ENCODE measurements around the gene AP2A1. TPM values are rescaled to one million over a fixed set of nuclear protein-coding genes. Genes with fewer than 3 reads are reported as not detected.

Gene AP2A1
- total and polyA plus RNA-seq, 2 donors (not counting 1 experiment from before 2014, with no cell fraction given) = 48.4 to 56.9 TPM

DNA sequence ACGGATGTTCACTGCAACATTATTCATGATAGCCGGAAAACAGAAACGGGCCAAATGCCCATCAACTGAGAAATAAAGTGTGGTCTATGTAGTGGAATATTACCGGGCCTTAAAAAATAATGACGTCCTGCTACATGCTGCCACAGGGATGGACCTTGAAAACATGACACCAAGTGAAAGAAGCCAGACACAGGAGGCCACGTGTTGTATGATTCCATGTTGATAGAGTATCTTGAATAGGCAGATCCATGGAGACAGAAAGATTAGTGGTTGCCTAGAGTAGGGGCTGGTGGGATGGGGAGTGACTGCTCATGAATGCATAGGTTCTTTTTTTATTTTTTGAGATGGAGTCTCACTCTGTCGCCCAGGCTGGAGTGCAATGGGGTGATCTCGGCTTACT, 3.7 kb downstream of the AP2A1 start:
- Mint-ChIP-seq H3K27me3 (no peaks in the 10 kb centered on the region), H3K27ac (no peak overlapping the region), H3K4me1 (peaks cover 44% of the 10 kb centered on the region), H3K4me3 (no peak overlapping the region), H3K9me3 (ENCODE audit: insufficient read depth) (no peaks in the 10 kb centered on the region)
- POLR2A ChIA-PET = interaction anchor here (0.6 to 0.7 kb wide), 2 partner anchors 71 to 92 kb away, joined by 4 to 12 read pairs; no protein-coding TSS in a partner anchor
- no peak for TF ChIP-seq EZH2 (IDR thresholded peaks at IDR 0.05; ENCODE audit: borderline replicate concordance, insufficient read depth, low read depth, low read length, poor library complexity, severe bottlenecking)
- no peak for TF ChIP-seq CTCF (IDR thresholded peaks at IDR 0.05)
- Histone ChIP-seq H3K4me2 (replicated peaks; ENCODE audit: low read depth, low read length, poor library complexity, severe bottlenecking) (no peak overlapping the region), H3K9ac (ENCODE audit: low read length) (no peak overlapping the region), H2AFZ (ENCODE audit: insufficient read depth, low read depth, low read length, poor library complexity, severe bottlenecking) (no peak overlapping the region), H3K4me1 (ENCODE audit: control insufficient read depth in 2 of 2, insufficient read depth in 2 of 2, low read length in 2 of 2) (peaks cover 15 to 22% of the 10 kb centered on the region in 2 donors), H3K27ac (ENCODE audit: low read length in 2 of 2) (no peak overlapping the region), H3K9me3 (ENCODE audit: control extremely low read depth in 1 of 3, control insufficient read depth in 2 of 3, insufficient read depth in 1 of 3, low read length in 2 of 3) (no peaks in the 10 kb centered on the region), H3K27me3 (replicated peaks in 1 of 4; ENCODE audit: control extremely low read depth in 1 of 4, control insufficient read depth in 3 of 4, insufficient read depth in 4 of 4, low read length in 3 of 4) (no peaks in the 10 kb centered on the region), H3K36me3 (replicated peaks in 1 of 2; ENCODE audit: control extremely low read depth in 1 of 2, control insufficient read depth in 1 of 2, extremely low read depth in 1 of 2, insufficient read depth in 2 of 2, low read length in 1 of 2) (no peaks in the 10 kb centered on the region), H4K20me1 (ENCODE audit: control insufficient read depth, insufficient read depth, low read length, poor library complexity, severe bottlenecking) (peaks cover 40% of the 10 kb centered on the region), H3K79me2 (ENCODE audit: control insufficient read depth, insufficient read depth, low read length) (peaks cover 82% of the 10 kb centered on the region), H3K4me3 (ENCODE audit: control extremely low read depth in 1 of 5, extremely low read depth in 1 of 5, insufficient read depth in 1 of 5, low read depth in 2 of 5, low read length in 4 of 5) (no peak overlapping the region)
- 99% methylated on average over 7 of the region's 8 CpGs for WGBS (ENCODE audit: insufficient coverage)
- intact Hi-C loops (cut with micrococcal nuclease) = no loop called here
- no peak for ATAC-seq (ENCODE audit: low read depth)
- CTCF ChIA-PET = no interaction called here
- DNase-seq = no peak

- 96% methylated on average over 10 of the region's 13 CpGs for WGBS (ENCODE audit: insufficient coverage)
- Mint-ChIP-seq H3K4me1 (peaks cover 36% of the 10 kb centered on the region), H3K27ac (no peak overlapping the region), H3K9me3 (ENCODE audit: insufficient read depth) (no peaks in the 10 kb centered on the region), H3K27me3 (no peaks in the 10 kb centered on the region), H3K4me3 (no peak overlapping the region)
- no peaks in the 10 kb centered on the region for H3K27me3 ChIP-seq (replicated peaks in 1 of 4; ENCODE audit: control extremely low read depth in 1 of 4, control insufficient read depth in 3 of 4, insufficient read depth in 4 of 4, low read length in 3 of 4)
- no peak overlapping the region for H3K4me3 ChIP-seq (ENCODE audit: control extremely low read depth in 1 of 5, extremely low read depth in 1 of 5, insufficient read depth in 1 of 5, low read depth in 2 of 5, low read length in 4 of 5)
- H4K20me1 ChIP-seq (ENCODE audit: control insufficient read depth, insufficient read depth, low read length, poor library complexity, severe bottlenecking) = peaks cover 52% of the 10 kb centered on the region
- POLR2A ChIA-PET = interaction anchor here (0.6 kb wide), 1 partner anchor 862 kb away, joined by 5 read pairs; no protein-coding TSS in a partner anchor
- intact Hi-C loops (cut with micrococcal nuclease) = no loop called here
- H3K4me1 ChIP-seq (ENCODE audit: control insufficient read depth in 2 of 2, insufficient read depth in 2 of 2, low read length in 2 of 2) = peaks cover 12 to 16% of the 10 kb centered on the region in 2 donors
- no peak overlapping the region for H3K4me2 ChIP-seq (replicated peaks; ENCODE audit: low read depth, low read length, poor library complexity, severe bottlenecking)
- no peak overlapping the region for H3K9ac ChIP-seq (ENCODE audit: low read length)
- H3K36me3 ChIP-seq (replicated peaks in 1 of 2; ENCODE audit: control extremely low read depth in 1 of 2, control insufficient read depth in 1 of 2, extremely low read depth in 1 of 2, insufficient read depth in 2 of 2, low read length in 1 of 2) = peaks cover 0 to 4% of the 10 kb centered on the region in 2 experiments
- no peak overlapping the region for H2AFZ ChIP-seq (ENCODE audit: insufficient read depth, low read depth, low read length, poor library complexity, severe bottlenecking)
- H3K27ac ChIP-seq (ENCODE audit: low read length in 2 of 2) = no peak overlapping the region
- no peaks in the 10 kb centered on the region for H3K9me3 ChIP-seq (ENCODE audit: control extremely low read depth in 1 of 3, control insufficient read depth in 2 of 3, insufficient read depth in 1 of 3, low read length in 2 of 3)
- DNase-seq (no peak), ATAC-seq (ENCODE audit: low read depth) (no peak)
- CTCF ChIA-PET = interaction anchor here (0.8 kb wide), 1 partner anchor 100 kb away, joined by 3 read pairs; no protein-coding TSS in a partner anchor
- H3K79me2 ChIP-seq (ENCODE audit: control insufficient read depth, insufficient read depth, low read length) = peaks cover 92% of the 10 kb centered on the region
- TF ChIP-seq EZH2 (IDR thresholded peaks at IDR 0.05; ENCODE audit: borderline replicate concordance, insufficient read depth, low read depth, low read length, poor library complexity, severe bottlenecking) (no peak), CTCF (IDR thresholded peaks at IDR 0.05) (no peak)
These were observed 4.9 kb downstream of the AP2A1 start for GRCh38 chr19:49771674-49772139.
